K562 (cell line): ENCODE results near the gene NAT8L. TPM values are rescaled to one million over a fixed set of nuclear protein-coding genes. Genes with fewer than 3 reads are reported as not detected.

Experiments
- CHD1 ChIP-seq: fragments of 200-600 bp; sonication (generic); IDR thresholded peaks from one replicate; pipeline ENCODE4 v1.6.1; 2012; ENCODE audit warnings: mild to moderate bottlenecking, moderate library complexity, low read length, inconsistent platforms
- CREM ChIP-seq: IDR thresholded peaks from 2 replicates; pipeline ENCODE4 v1.6.1; 2014; ENCODE audit warnings: antibody characterized with exemption, low read depth
- HCFC1 ChIP-seq: IDR thresholded peaks from 2 replicates; pipeline ENCODE4 v1.6.1; 2012; ENCODE audit warnings: low read depth, low read length, improper control_type of control experiment
- KDM2B ChIP-seq: fragments of 250-450 bp; sonication (Bioruptor Pico); IDR thresholded peaks from 2 replicates; pipeline ENCODE4 v1.8.0; 2021; ENCODE audit warnings: mild to moderate bottlenecking, moderate library complexity
- MLX ChIP-seq, 2 experiments: fragments of 450-650 bp in 1 of 2; sonication (generic) in 1 of 2; formaldehyde crosslinking; conservative IDR thresholded peaks; 2 replicates each; pipeline versions ENCODE4 v1.4.0 to v1.8.1; 2020 to 2022; ENCODE audit warnings: mild to moderate bottlenecking in 1 of 2, missing genetic modification reagents in 1 of 2
- NR4A1 ChIP-seq, 2 experiments: fragments of 250-450 bp in 1 of 2; fragments of 450-650 bp in 1 of 2; sonication (Bioruptor Pico) in 1 of 2; IDR thresholded peaks; 2 replicates each; pipeline versions ENCODE4 v1.4.0 to v1.6.1; 2016 to 2020; ENCODE audit warnings: mild to moderate bottlenecking in 2 of 2, missing compliant biosample characterization in 1 of 2, missing genetic modification characterization in 1 of 2, moderate library complexity in 1 of 2
- PCBP1 ChIP-seq: fragments of 200-400 bp; formaldehyde crosslinking; IDR thresholded peaks from 2 replicates; pipeline ENCODE4 v1.6.1; 2018; ENCODE audit warnings: mild to moderate bottlenecking, low read depth, low read length; ENCODE audit not compliant: poor library complexity, severe bottlenecking
- POLR3G ChIP-seq: IDR thresholded peaks from 2 replicates; pipeline ENCODE4 v1.6.1; 2011; ENCODE audit not compliant: insufficient read length, insufficient replicate concordance; ENCODE audit errors: extremely low read depth
- PRPF4 ChIP-seq: fragments of 200-400 bp; formaldehyde crosslinking; IDR thresholded peaks from one replicate; pipeline ENCODE4 v1.6.1; 2017; ENCODE audit warnings: low read length, low read depth, mild to moderate bottlenecking; ENCODE audit not compliant: insufficient read depth, poor library complexity, severe bottlenecking
- SMARCE1 ChIP-seq: fragments of 450-650 bp; IDR thresholded peaks from 2 replicates; pipeline ENCODE4 v1.7.1; 2016; ENCODE audit warnings: mild to moderate bottlenecking
- STAG1 ChIP-seq: sonication (generic); formaldehyde crosslinking; IDR thresholded peaks from 2 replicates; pipeline ENCODE4 v1.5.0; 2020; ENCODE audit warnings: missing genetic modification reagents, borderline replicate concordance
- TCFL5 ChIP-seq: fragments of 250-450 bp; sonication (Bioruptor Pico); conservative IDR thresholded peaks from 2 replicates; pipeline ENCODE4 v1.6.1; 2021; ENCODE audit warnings: mild to moderate bottlenecking, moderate library complexity, matching md5 sums
- ZBTB7A ChIP-seq: IDR thresholded peaks from 2 replicates; pipeline ENCODE4 v1.6.1; 2011; ENCODE audit warnings: low read depth, mild to moderate bottlenecking, low read length, moderate library complexity, borderline replicate concordance; ENCODE audit not compliant: control insufficient read depth
- ZNF134 ChIP-seq: fragments of 250-450 bp; sonication (Bioruptor Pico); conservative IDR thresholded peaks from 2 replicates; pipeline ENCODE4 v1.4.0; 2020
- ZNF551 ChIP-seq: fragments of 250-450 bp; sonication (Bioruptor Pico); IDR thresholded peaks from 2 replicates; pipeline ENCODE4 v1.5.0; 2021; ENCODE audit warnings: mild to moderate bottlenecking, moderate library complexity
- ZNF717 ChIP-seq: fragments of 250-450 bp; sonication (Bioruptor Pico); IDR thresholded peaks from 2 replicates; pipeline ENCODE4 v1.5.0; 2021
- polyA plus RNA-seq, 8 experiments: library from polyadenylated mRNA; depleted of rRNA in 4 of 8; stranded (reverse) in 5 of 8; unstranded in 3 of 8; fragments of >200 nt; fragmentation: Nextera tagmentation in 2 of 8; fragmentation: Illumina TruSeq in 1 of 8; extraction: Ambion mirVana in 2 of 8; extraction: Trizol in 1 of 8; gene quantifications; 2 replicates each; pipeline versions ENCODE4 v1.2.1 to v1.2.3, GENCODE V29; 2011 to 2014; ENCODE audit warnings: inconsistent platforms in 1 of 8, missing spikeins in 1 of 8
- total RNA-seq, 7 experiments: library from RNA; depleted of rRNA in 6 of 7; stranded (reverse); fragments of >200 nt in 6 of 7; fragmentation: Illumina TruSeq in 2 of 7; extraction: Trizol in 2 of 7; gene quantifications; 2 replicates each; pipeline versions ENCODE4 v1.2.1 to v1.2.3, GENCODE V29; 2011 to 2021; ENCODE audit warnings: low replicate concordance in 1 of 7
- TF ChIP-seq, protein P1 (sequence below): fragments of 150-350 bp; IDR thresholded peaks from 2 replicates; pipeline ENCODE4 v1.6.1; 2014; ENCODE audit warnings: low read depth, mild to moderate bottlenecking, low read length, borderline replicate concordance
- TF ChIP-seq, protein P2 (sequence below): fragments of 250-450 bp; sonication (Bioruptor Pico); IDR thresholded peaks from 2 replicates; pipeline ENCODE4 v1.4.0; 2020; ENCODE audit warnings: borderline replicate concordance
- TF ChIP-seq, protein P3 (sequence below): fragments of 250-450 bp; sonication (Bioruptor Pico); IDR thresholded peaks from 2 replicates; pipeline ENCODE4 v1.8.0; 2021; ENCODE audit warnings: borderline replicate concordance, mild to moderate bottlenecking, moderate library complexity; ENCODE audit not compliant: poor library complexity, severe bottlenecking

The NAT8L gene
- total and polyA plus RNA-seq, 9 of the 15 experiments (the other 6 are each of a cell fraction or from before 2014, with no cell fraction given): 0.06 to 11.0 (median 1.5) TPM

GRCh38 chr4:2058264-2059045, 672 bp upstream of the NAT8L start (continued):
- TF ChIP-seq CHD1 (no peak), ZNF134 (CRISPR knock-in tag) (no peak), POLR3G (no peak), ZBTB7A (peak; percentile 46; the same call in 1 of the 2 replicates), MLX (CRISPR knock-in tag; conservative IDR thresholded peaks at IDR 0.05) (no peak), STAG1 (CRISPR knock-in tag) (0 out of 2 replicates have a peak, but pooled peaks have one; percentile 14), PCBP1 (peak; percentile 63), NR4A1 (CRISPR knock-in tag; IDR thresholded peaks at IDR 0.05) (no peak), NR4A1 (tag; IDR thresholded peaks at IDR 0.05) (no peak), CREM (no peak), KDM2B (CRISPR knock-in tag) (0 out of 2 replicates have a peak, but pooled peaks have one; percentile 29), ZNF551 (CRISPR knock-in tag) (no peak), PRPF4 (no peak), SMARCE1 (no peak), HCFC1 (no peak), TCFL5 (no peak), ZNF717 (CRISPR knock-in tag) (no peak)
- TF ChIP-seq, protein P1, sequence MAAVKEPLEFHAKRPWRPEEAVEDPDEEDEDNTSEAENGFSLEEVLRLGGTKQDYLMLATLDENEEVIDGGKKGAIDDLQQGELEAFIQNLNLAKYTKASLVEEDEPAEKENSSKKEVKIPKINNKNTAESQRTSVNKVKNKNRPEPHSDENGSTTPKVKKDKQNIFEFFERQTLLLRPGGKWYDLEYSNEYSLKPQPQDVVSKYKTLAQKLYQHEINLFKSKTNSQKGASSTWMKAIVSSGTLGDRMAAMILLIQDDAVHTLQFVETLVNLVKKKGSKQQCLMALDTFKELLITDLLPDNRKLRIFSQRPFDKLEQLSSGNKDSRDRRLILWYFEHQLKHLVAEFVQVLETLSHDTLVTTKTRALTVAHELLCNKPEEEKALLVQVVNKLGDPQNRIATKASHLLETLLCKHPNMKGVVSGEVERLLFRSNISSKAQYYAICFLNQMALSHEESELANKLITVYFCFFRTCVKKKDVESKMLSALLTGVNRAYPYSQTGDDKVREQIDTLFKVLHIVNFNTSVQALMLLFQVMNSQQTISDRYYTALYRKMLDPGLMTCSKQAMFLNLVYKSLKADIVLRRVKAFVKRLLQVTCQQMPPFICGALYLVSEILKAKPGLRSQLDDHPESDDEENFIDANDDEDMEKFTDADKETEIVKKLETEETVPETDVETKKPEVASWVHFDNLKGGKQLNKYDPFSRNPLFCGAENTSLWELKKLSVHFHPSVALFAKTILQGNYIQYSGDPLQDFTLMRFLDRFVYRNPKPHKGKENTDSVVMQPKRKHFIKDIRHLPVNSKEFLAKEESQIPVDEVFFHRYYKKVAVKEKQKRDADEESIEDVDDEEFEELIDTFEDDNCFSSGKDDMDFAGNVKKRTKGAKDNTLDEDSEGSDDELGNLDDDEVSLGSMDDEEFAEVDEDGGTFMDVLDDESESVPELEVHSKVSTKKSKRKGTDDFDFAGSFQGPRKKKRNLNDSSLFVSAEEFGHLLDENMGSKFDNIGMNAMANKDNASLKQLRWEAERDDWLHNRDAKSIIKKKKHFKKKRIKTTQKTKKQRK: no peak
- TF ChIP-seq, protein P2, sequence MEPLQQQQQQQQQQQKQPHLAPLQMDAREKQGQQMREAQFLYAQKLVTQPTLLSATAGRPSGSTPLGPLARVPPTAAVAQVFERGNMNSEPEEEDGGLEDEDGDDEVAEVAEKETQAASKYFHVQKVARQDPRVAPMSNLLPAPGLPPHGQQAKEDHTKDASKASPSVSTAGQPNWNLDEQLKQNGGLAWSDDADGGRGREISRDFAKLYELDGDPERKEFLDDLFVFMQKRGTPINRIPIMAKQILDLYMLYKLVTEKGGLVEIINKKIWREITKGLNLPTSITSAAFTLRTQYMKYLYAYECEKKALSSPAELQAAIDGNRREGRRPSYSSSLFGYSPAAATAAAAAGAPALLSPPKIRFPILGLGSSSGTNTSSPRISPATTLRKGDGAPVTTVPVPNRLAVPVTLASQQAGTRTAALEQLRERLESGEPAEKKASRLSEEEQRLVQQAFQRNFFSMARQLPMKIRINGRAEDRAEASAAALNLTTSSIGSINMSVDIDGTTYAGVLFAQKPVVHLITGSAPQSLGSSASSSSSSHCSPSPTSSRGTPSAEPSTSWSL: no peak
- TF ChIP-seq, protein P3, sequence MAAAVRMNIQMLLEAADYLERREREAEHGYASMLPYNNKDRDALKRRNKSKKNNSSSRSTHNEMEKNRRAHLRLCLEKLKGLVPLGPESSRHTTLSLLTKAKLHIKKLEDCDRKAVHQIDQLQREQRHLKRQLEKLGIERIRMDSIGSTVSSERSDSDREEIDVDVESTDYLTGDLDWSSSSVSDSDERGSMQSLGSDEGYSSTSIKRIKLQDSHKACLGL (CRISPR knock-in tag): no peak
